GM12891 (cell line): ENCODE results near the gene MBTD1.

Experiments used
- PAX5 ChIP-seq: IDR thresholded peaks from 2 replicates; pipeline ENCODE4 v1.6.1; 2011; ENCODE audit warnings: low read length, moderate library complexity, mild to moderate bottlenecking; ENCODE audit not compliant: insufficient read depth, severe bottlenecking
- POLR2A ChIP-seq: IDR thresholded peaks from 2 replicates; pipeline ENCODE4 v1.6.1; 2011; ENCODE audit warnings: low read depth, low read length, control low read depth

DNA sequence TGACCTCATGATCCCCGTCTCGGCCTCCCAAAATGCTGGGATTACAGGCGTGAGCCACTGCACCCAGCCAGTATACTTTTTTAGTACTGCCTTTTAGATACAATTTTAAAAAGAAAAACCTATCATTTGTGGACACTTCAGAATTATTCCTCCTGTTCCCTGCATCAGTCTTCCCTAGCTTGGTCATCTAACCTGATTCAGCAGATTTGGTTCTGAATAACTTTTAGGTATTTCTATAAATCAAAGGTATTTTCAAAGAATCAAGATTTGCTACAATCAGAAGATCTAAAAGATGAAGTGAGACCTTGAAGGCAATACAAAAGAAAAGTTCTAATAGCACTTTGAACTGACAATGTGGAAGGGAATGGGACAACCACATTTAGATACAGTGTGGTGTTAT, 30.0 kb downstream of the MBTD1 start:
- TF ChIP-seq PAX5 (no peak), POLR2A (no peak)
